GM06990 (cell line): ENCODE measurements around the gene LMBR1.
"Not testable (repeated sequence)": the region's sequence is repeated elsewhere in the genome, so short reads cannot be mapped to it uniquely, and the experiment has no call there.

Experiments used
- DNase-seq: peaks from one replicate; pipeline ENCODE4 v3.0.0-alpha.2; 2011; ENCODE audit not compliant: insufficient read length; ENCODE audit errors: extremely low read depth
- H3K27me3 ChIP-seq: replicated peaks from 2 replicates; pipeline ENCODE4 v1.6.0; 2011; ENCODE audit warnings: low read length; ENCODE audit not compliant: control insufficient read depth, insufficient read depth
- H3K36me3 ChIP-seq: 2 replicates; pipeline ENCODE4 v1.5.1; 2011; ENCODE audit warnings: low read length; ENCODE audit not compliant: control insufficient read depth, insufficient read depth
- H3K4me3 ChIP-seq: replicated peaks from 2 replicates; pipeline ENCODE4 v1.5.1; 2011; ENCODE audit warnings: low read depth, mild to moderate bottlenecking, control low read depth, low read length
- CTCF ChIP-seq: IDR thresholded peaks from 2 replicates; pipeline ENCODE4 v1.5.1; 2011; ENCODE audit warnings: low read length, control low read depth, mild to moderate bottlenecking, inconsistent platforms; ENCODE audit not compliant: insufficient read depth, poor library complexity, severe bottlenecking

LMBR1 gene

DNA sequence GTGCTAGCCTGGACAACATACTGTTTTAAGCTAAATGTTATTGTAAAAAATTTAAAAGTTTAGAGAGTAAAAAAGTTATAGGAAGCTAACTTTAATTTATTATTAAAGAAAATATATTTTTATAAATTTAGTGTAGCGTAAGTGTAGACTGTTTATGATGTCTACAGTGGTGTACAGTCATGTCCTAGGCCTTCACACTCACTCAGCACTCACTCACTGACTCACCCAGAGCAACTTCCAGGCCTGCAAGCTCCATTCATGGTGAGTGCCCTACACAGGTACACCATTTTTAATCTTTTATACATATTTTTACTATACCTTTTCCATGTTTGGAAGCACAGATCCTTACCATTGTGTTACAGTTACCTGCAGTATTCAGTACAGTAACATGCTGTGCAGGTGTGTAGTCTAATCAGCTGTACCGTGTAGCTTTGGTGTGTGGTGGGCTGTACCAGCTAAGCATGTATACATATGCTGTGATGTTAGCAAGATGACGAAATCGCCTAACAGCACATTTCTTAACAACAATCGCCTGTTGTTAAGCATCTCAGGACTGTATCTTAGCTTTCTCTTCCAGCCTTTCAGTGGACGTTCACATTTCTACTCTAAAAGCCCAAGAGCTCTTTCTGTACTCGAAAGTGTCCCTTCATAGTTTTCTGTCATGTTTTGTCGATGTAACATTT lies 240.0 kb downstream of the LMBR1 start:
- no peak overlapping the region for H3K4me3 ChIP-seq
- no peak for TF ChIP-seq CTCF
- no peaks in the 10 kb centered on the region for H3K27me3 ChIP-seq
- no peak for DNase-seq
- no peaks in the 10 kb centered on the region for H3K36me3 ChIP-seq

DNA sequence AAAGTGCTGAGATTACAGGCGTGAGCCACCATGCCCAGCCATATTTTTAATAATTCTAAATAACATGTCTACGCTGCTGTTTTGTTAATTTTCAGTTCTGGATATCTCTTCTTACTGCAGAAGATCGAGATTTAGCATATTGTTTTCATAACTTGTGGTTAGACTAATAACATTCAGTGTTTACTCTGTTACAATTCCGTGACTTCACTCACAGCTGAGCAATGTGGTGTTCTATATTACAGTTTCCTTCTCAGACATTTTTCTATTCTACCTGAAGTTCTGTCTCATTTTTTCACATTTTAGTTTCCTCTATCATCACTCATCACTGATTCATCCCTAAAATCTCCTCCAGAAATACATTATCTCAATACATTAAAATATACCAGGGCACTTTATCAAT lies 241.5 kb downstream of the LMBR1 start:
- Histone ChIP-seq H3K36me3 (no peaks in the 10 kb centered on the region), H3K4me3 (no peak overlapping the region), H3K27me3 (no peaks in the 10 kb centered on the region)
- no peak for DNase-seq
- TF ChIP-seq CTCF, result no peak

- TF ChIP-seq CTCF, result peak; percentile 50
- DNase-seq, result peak; percentile 42
- Histone ChIP-seq H3K4me3 (no peak overlapping the region), H3K36me3 (no peaks in the 10 kb centered on the region), H3K27me3 (no peaks in the 10 kb centered on the region)
Measured at GRCh38 chr7:156650042-156650441, 242.9 kb downstream of the LMBR1 start.

GRCh38 chr7:156647330-156647729 lies 245.7 kb downstream of the LMBR1 start:
- H3K4me3 ChIP-seq, H3K36me3 ChIP-seq, H3K27me3 ChIP-seq, DNase-seq: not testable (repeated sequence)

DNA sequence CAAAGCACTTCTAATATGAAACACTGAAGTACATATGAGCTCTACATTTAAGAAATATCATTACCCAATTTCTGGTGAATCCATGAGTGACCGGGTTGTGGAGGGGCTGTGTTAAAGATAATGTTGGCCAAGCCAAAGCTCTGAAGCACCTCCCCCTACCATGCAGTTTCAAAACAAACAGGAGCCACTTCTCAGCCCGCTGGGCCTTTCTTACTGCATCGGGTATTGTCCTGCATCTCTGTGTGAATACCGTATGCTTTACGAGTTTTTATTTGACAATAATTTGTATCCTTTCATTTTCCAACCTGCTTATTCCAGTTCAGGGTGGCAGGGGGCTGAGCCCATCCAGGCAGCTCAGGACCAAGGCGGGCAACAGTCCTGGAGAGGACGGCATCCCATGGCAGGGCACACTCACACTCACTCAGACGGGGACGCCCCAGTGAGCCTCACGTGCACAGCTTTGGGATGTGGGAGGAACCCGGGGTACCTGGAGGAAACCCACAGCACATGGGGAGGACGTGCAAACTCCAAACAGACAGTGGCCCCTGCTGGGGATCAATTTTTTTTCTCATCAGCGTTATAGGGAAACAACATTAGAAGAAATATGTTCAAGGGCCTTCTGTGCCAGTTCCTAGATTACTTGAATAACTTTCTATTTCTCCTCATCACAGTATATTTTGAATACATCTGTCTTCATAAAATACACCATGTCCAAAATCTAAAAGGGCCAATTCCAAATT lies 250.5 kb downstream of the LMBR1 start:
- no peak for DNase-seq
- TF ChIP-seq CTCF, result no peak
- H3K36me3 ChIP-seq, result no peaks in the 10 kb centered on the region; the same call in 1 of the 2 replicates

DNA sequence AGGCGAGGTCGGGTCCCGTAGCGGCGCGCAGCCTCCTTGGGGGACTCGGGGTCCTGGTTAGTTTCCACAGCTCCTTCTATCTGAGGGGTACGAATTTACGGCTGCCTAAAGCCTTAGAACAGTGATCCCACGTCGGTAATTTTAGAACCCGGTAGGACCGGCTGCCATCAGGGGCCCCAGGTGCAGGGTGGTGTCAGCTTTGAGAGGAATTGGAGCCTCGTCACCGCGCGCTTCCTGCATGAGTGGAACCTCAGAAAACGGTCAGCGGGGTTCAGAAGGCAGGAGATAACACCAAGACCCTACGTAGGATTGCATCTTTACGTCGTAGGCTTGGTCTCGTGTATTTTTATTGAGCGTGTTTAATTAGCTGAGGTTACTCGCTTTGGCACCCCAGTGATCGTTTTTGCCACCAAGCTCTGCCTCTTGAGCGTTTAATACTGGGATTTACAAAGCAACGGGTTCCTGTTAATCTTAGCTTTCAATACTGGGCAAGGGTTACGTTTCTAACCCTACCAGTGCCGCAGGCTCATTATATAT lies 252.0 kb downstream of the LMBR1 start:
- TF ChIP-seq CTCF, result no peak
- H3K4me3 ChIP-seq, result peak overlapping the region; percentile 96
- H3K36me3 ChIP-seq, result no peaks in the 10 kb centered on the region; the same call in 1 of the 2 replicates
- H3K27me3 ChIP-seq, result no peaks in the 10 kb centered on the region
- no peak for DNase-seq

More for the DNA sequence above, 250.5 kb downstream of the LMBR1 start:
- Histone ChIP-seq H3K27me3 (no peaks in the 10 kb centered on the region), H3K4me3 (no peak overlapping the region)
